ENCODE measurements around the gene ALPK1.
"Not testable (repeated sequence)": the region's sequence is repeated elsewhere in the genome, so short reads cannot be mapped to it uniquely, and the experiment has no call there.

The ALPK1 gene

DNA sequence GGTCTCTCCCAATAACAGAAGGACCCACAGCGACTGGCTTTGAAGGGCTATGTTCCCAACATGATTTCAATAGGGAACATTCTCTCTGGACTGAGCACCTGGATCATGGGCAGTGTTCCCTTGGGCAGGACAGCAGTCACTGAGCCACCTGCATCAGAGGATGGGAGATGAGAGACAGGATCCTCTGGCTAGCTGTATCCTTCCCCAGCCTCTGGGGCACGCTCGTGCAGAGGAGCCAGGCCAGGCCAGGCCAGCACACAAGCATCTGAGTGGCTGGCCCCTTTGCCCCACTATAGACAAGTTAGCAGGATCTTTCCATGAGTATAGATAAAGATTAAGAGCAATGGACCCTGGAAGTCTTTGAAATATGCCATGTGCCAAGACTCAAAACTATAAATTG lies 152.5 kb downstream of the ALPK1 start:
- TF ChIP-seq, protein P1, sequence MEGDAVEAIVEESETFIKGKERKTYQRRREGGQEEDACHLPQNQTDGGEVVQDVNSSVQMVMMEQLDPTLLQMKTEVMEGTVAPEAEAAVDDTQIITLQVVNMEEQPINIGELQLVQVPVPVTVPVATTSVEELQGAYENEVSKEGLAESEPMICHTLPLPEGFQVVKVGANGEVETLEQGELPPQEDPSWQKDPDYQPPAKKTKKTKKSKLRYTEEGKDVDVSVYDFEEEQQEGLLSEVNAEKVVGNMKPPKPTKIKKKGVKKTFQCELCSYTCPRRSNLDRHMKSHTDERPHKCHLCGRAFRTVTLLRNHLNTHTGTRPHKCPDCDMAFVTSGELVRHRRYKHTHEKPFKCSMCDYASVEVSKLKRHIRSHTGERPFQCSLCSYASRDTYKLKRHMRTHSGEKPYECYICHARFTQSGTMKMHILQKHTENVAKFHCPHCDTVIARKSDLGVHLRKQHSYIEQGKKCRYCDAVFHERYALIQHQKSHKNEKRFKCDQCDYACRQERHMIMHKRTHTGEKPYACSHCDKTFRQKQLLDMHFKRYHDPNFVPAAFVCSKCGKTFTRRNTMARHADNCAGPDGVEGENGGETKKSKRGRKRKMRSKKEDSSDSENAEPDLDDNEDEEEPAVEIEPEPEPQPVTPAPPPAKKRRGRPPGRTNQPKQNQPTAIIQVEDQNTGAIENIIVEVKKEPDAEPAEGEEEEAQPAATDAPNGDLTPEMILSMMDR (conservative IDR thresholded peaks at IDR 0.05; ENCODE audit: low read length), result no peak
- H3K4me3 ChIP-seq (ENCODE audit: low read length), result no peak overlapping the region
- DNase-seq (ENCODE audit: low read depth), result no peak

- TF ChIP-seq, protein P1 (conservative IDR thresholded peaks at IDR 0.05; ENCODE audit: low read length), result no peak
- no peak overlapping the region for H3K4me3 ChIP-seq (ENCODE audit: low read length)
- DNase-seq (ENCODE audit: low read depth), result no peak
Observed at GRCh38 chr4:112451104-112451503, 153.9 kb downstream of the ALPK1 start.

- DNase-seq (ENCODE audit: low read depth), result no peak
- TF ChIP-seq, protein P1 (conservative IDR thresholded peaks at IDR 0.05; ENCODE audit: low read length), result no peak
- H3K4me3 ChIP-seq (ENCODE audit: low read length), result no peak overlapping the region
Observed at GRCh38 chr4:112451831-112452230, 154.7 kb downstream of the ALPK1 start.

GRCh38 chr4:112453321-112453720 lies 156.2 kb downstream of the ALPK1 start:
- TF ChIP-seq, protein P1 (conservative IDR thresholded peaks at IDR 0.05; ENCODE audit: low read length), result no peak
- H3K4me3 ChIP-seq (ENCODE audit: low read length), result no peak overlapping the region
- DNase-seq (ENCODE audit: low read depth), result no peak

- TF ChIP-seq, protein P1 (conservative IDR thresholded peaks at IDR 0.05; ENCODE audit: low read length), result no peak
- DNase-seq (ENCODE audit: low read depth), result no peak
- no peak overlapping the region for H3K4me3 ChIP-seq (ENCODE audit: low read length)
Observed at GRCh38 chr4:112472318-112472717, 175.1 kb downstream of the ALPK1 start.

- DNase-seq (ENCODE audit: low read depth), result no peak
- TF ChIP-seq, protein P1 (conservative IDR thresholded peaks at IDR 0.05; ENCODE audit: low read length), result no peak
- H3K4me3 ChIP-seq (ENCODE audit: low read length), result no peak overlapping the region
Observed at GRCh38 chr4:112473985-112474384, 176.8 kb downstream of the ALPK1 start.

DNA sequence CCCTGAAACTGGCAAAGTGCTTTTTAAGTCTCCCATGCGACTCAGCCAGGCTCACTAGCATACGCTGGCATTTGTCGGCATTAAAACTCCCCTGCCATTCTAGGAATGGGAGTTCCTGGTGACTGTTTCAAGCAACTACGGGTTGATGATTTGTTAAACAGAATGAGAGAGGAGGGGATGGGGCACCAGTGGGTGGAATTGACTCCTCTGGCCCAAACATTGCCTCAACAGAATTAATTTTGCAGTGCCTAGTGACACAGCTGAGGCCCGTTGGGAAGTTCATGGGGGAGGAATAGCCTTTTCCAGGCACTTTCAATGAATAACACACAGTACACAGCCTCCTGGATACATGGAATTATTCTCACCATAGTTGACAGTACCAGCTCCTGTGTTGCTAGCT lies 188.8 kb downstream of the ALPK1 start:
- TF ChIP-seq, protein P1 (conservative IDR thresholded peaks at IDR 0.05; ENCODE audit: low read length), result no peak
- no peak for DNase-seq (ENCODE audit: low read depth)
- H3K4me3 ChIP-seq (ENCODE audit: low read length), result no peak overlapping the region

- not testable (repeated sequence) for DNase-seq (ENCODE audit: low read depth); H3K4me3 ChIP-seq (ENCODE audit: low read length)
Observed at GRCh38 chr4:112490808-112491207, 193.6 kb downstream of the ALPK1 start.
